Esophagus muscularis mucosa (tissue), 4 donors: Measurements from ENCODE around the gene EFHC2. TPM values are rescaled to one million over a fixed set of nuclear protein-coding genes. Genes with fewer than 3 reads are reported as not detected.

Experiments
- DNase-seq: peaks from one replicate; pipeline ENCODE4 v3.0.0-alpha.2; 2017; ENCODE audit errors: extremely low spot score
- H3K27ac ChIP-seq, 4 donors: fragments of 200-600 bp; sonication (generic); replicated peaks in 1 of 4; 1 replicate in 3 of 4; 2 replicates in 1 of 4; pipeline ENCODE4 v1.5.1; 2016 to 2019; ENCODE audit warnings: mild to moderate bottlenecking in 1 of 4
- H3K27me3 ChIP-seq, 4 donors: fragments of 200-600 bp; sonication (generic); one replicate each; pipeline versions ENCODE4 v1.5.1 to v1.6.0; 2016 to 2019
- H3K36me3 ChIP-seq, 4 donors: fragments of 200-600 bp; sonication (generic); one replicate each; pipeline ENCODE4 v1.5.1; 2016 to 2019
- H3K4me1 ChIP-seq, 4 donors: fragments of 200-600 bp; sonication (generic); one replicate each; pipeline ENCODE4 v1.5.1; 2016 to 2019
- H3K4me3 ChIP-seq, 4 donors: fragments of 200-600 bp; sonication (generic); 1 replicate in 2 of 4; 2 replicates in 2 of 4; pipeline ENCODE4 v1.5.1; 2016 to 2019; ENCODE audit warnings: mild to moderate bottlenecking in 4 of 4, moderate library complexity in 1 of 4
- H3K9me3 ChIP-seq, 4 donors: fragments of 200-600 bp; sonication (generic); 1 replicate in 3 of 4; 2 replicates in 1 of 4; pipeline ENCODE4 v1.5.1; 2016 to 2019
- EP300 ChIP-seq: sonication (generic); formaldehyde crosslinking; IDR thresholded peaks from one replicate; pipeline ENCODE4 v1.6.1; 2017; ENCODE audit warnings: antibody characterized with exemption
- POLR2A ChIP-seq: fragments of 450-650 bp; IDR thresholded peaks from one replicate; pipeline ENCODE4 v1.6.1; 2017; ENCODE audit warnings: antibody characterized with exemption, moderate library complexity, mild to moderate bottlenecking, low read depth
- POLR2AphosphoS5 ChIP-seq, 2 donors: sonication (generic); formaldehyde crosslinking; IDR thresholded peaks; one replicate each; pipeline ENCODE4 v1.6.1; 2017; ENCODE audit warnings: antibody characterized with exemption in 2 of 2
- WGBS: methylation state at CpG from one replicate; pipeline ENCODE4 v1.1.5; 2018; 5-methylcytosine and 5-hydroxymethylcytosine counted together
- intact Hi-C: fragments of 100-400 bp; cut with DNase I; formaldehyde crosslinking; loops from one replicate; pipeline ENCODE4 v1.15.1; 2023
- total RNA-seq, 4 donors: library from RNA; depleted of rRNA; stranded (reverse); fragments of >200 nt; gene quantifications; one replicate each; pipeline versions ENCODE4 v1.1.0 to v1.2.1, GENCODE V29; 2016
- TF ChIP-seq, protein P1 (sequence below), 3 experiments: fragments of 200-600 bp in 2 of 3; fragments of 450-650 bp in 1 of 3; sonication (generic) in 2 of 3; IDR thresholded peaks; one replicate each; pipeline ENCODE4 v1.5.1; 2017 to 2019; ENCODE audit warnings: antibody characterized with exemption in 3 of 3, mild to moderate bottlenecking in 2 of 3, moderate library complexity in 1 of 3

EFHC2 gene
- total RNA-seq, 4 donors from 2014 or later: 2.6 to 4.6 (median 3.1) TPM

DNA sequence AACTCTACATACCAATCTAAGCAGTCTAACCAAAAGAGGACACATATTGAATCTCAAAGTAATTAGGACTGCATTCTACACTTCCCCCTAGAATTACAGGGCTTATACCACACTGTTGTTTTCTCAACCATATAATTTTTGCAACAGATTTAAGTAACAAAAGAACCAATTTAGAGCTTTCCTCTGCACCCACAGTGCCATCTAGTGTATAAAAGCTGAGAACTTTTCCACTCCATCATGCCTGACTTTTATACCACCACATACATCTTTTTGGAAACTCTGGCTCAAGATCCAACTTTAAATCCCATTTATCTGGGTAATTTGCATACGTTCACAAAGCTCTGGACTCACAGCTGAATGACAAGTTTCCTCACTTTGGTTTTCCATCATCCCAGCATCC is 99.5 kb downstream of the EFHC2 start:
- no peaks in the 10 kb centered on the region for H3K4me1 ChIP-seq
- no peak overlapping the region for H3K27ac ChIP-seq

DNA sequence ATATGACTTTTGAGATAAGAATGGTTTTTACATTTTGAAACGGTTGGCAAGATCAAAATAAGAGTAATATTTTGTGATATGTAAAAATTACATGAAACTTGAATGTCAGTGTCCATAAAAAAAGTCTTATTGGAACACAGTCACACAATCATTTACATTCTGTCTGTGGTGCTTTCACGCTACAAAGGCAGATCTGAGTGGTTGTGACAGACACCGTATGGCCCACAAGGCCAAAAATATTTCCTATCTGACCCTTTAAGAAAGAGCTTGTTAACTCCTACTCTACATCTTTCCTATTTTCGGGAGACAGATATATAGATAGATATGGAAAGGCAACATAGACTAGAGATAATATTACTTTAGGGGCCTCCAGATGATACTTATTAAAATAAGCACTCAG is 101.9 kb downstream of the EFHC2 start:
- Histone ChIP-seq H3K27me3 (peaks cover 0 to 6% (median 0%) of the 10 kb centered on the region in 4 donors), H3K36me3 (no peaks in the 10 kb centered on the region), H3K9me3 (no peaks in the 10 kb centered on the region), H3K27ac (no peak overlapping the region), H3K4me1 (no peaks in the 10 kb centered on the region), H3K4me3 (no peak overlapping the region)
- DNase-seq: no peak
- WGBS: 73% methylated on average over 4 of the region's 4 CpGs
- TF ChIP-seq POLR2AphosphoS5 (IDR thresholded peaks at IDR 0.05) (no peak), EP300 (no peak), POLR2A (no peak)
- TF ChIP-seq, protein P1, sequence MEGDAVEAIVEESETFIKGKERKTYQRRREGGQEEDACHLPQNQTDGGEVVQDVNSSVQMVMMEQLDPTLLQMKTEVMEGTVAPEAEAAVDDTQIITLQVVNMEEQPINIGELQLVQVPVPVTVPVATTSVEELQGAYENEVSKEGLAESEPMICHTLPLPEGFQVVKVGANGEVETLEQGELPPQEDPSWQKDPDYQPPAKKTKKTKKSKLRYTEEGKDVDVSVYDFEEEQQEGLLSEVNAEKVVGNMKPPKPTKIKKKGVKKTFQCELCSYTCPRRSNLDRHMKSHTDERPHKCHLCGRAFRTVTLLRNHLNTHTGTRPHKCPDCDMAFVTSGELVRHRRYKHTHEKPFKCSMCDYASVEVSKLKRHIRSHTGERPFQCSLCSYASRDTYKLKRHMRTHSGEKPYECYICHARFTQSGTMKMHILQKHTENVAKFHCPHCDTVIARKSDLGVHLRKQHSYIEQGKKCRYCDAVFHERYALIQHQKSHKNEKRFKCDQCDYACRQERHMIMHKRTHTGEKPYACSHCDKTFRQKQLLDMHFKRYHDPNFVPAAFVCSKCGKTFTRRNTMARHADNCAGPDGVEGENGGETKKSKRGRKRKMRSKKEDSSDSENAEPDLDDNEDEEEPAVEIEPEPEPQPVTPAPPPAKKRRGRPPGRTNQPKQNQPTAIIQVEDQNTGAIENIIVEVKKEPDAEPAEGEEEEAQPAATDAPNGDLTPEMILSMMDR (IDR thresholded peaks at IDR 0.05): no peak
- intact Hi-C loops: no loop called here

More for the DNA sequence above, 99.5 kb downstream of the EFHC2 start:
- Histone ChIP-seq H3K36me3 (no peaks in the 10 kb centered on the region), H3K9me3 (no peaks in the 10 kb centered on the region), H3K27me3 (peaks cover 0 to 6% (median 0%) of the 10 kb centered on the region in 4 donors), H3K4me3 (no peak overlapping the region)
- DNase-seq: no peak
- intact Hi-C loops: no loop called here
- 25% methylated on average over 1 of the region's 1 CpG for WGBS
- no peak for TF ChIP-seq EP300
- TF ChIP-seq, protein P1 (IDR thresholded peaks at IDR 0.05): peak; percentile 15 to 30 (median 24)

DNA sequence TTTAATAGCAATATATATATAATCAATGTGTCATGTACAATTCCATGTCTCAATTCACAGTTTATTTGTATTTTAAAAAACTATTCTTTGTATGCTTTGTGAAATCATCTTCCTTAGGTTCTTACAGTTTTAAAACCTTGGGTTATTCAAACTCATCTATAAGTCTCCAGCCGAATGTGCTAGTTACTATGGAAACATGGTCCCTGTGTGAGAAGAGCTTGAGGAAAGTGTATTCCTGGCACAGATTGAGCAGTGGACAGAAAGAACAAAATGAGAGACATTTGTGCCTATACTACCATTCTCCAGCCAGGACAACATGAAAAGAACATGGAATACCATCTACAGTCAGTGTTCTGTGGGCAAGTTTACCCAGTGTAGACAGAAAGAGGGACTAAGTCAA is 103.4 kb downstream of the EFHC2 start:
- DNase-seq: no peak
- TF ChIP-seq, protein P1 (IDR thresholded peaks at IDR 0.05): no peak
- TF ChIP-seq POLR2AphosphoS5 (IDR thresholded peaks at IDR 0.05) (no peak), EP300 (no peak), POLR2A (no peak)
- intact Hi-C loops: no loop called here
- H3K36me3 ChIP-seq: no peaks in the 10 kb centered on the region
- no peak overlapping the region for H3K27ac ChIP-seq
- no peak overlapping the region for H3K4me3 ChIP-seq
- 81% methylated on average over 1 of the region's 1 CpG for WGBS
- no peaks in the 10 kb centered on the region for H3K4me1 ChIP-seq
- no peaks in the 10 kb centered on the region for H3K9me3 ChIP-seq
- H3K27me3 ChIP-seq: peaks cover 0 to 6% (median 0%) of the 10 kb centered on the region in 4 donors

DNA sequence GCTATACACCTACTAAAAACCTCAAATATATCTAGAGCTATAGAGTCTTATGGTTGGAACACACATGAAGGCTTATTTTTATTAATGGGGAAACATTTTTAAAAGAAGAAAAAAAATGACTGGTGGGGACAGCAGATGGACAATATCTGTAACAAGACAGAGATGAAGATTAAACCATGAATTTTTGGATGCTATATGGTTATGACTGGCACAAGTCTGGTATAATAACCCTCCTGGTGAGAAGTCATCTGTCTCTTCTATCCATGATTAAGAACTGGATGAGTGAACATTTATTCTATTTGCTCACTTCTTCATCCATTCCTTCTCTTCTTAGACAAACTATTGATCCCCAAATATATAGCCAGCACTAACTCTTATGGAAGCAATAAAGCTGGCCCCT is 104.4 kb downstream of the EFHC2 start:
- intact Hi-C loops: no loop called here
- TF ChIP-seq POLR2AphosphoS5 (IDR thresholded peaks at IDR 0.05): no peak
- TF ChIP-seq, protein P1 (IDR thresholded peaks at IDR 0.05): no peak

DNA sequence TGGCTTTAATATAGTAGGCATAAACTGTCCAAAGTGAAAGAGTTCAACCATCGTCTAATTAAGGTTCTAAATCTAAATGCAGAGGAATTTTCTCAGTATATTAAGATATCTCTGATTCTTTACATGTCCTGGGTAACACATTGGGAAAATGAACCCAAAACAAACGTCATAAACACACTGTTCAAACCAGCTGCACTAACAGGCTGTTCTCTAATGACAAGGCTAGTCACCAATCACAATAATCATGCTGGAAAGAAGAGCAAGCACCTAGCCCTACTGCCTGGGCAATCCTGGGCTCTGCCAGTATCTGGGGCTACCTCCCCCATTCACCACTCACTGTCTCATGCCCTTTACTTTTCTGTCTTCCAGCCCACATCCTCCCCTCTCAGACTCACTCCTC is 107.9 kb downstream of the EFHC2 start:
- no peaks in the 10 kb centered on the region for H3K27me3 ChIP-seq
- TF ChIP-seq EP300 (no peak), POLR2AphosphoS5 (IDR thresholded peaks at IDR 0.05) (no peak), POLR2A (no peak)
- TF ChIP-seq, protein P1 (IDR thresholded peaks at IDR 0.05): no peak
- no peaks in the 10 kb centered on the region for H3K36me3 ChIP-seq
- DNase-seq: no peak
- WGBS: 59% methylated on average over 2 of the region's 2 CpGs
- H3K4me3 ChIP-seq: no peak overlapping the region
- no peak overlapping the region for H3K27ac ChIP-seq
- intact Hi-C loops: no loop called here
- no peaks in the 10 kb centered on the region for H3K4me1 ChIP-seq
- H3K9me3 ChIP-seq: no peaks in the 10 kb centered on the region

More for the DNA sequence above, 104.4 kb downstream of the EFHC2 start:
- Histone ChIP-seq H3K4me3 (no peak overlapping the region), H3K36me3 (no peaks in the 10 kb centered on the region), H3K27ac (no peak overlapping the region), H3K27me3 (peaks cover 0 to 6% (median 0%) of the 10 kb centered on the region in 4 donors), H3K9me3 (no peaks in the 10 kb centered on the region), H3K4me1 (no peaks in the 10 kb centered on the region)
- no peak for DNase-seq
